HG03439 (cell line): Measurements from ENCODE around the gene IL19.
"Not testable (repeated sequence)": the region's sequence is repeated elsewhere in the genome, so short reads cannot be mapped to it uniquely, and the experiment has no call there.

Experiments used
- ATAC-seq: cut with Tn5 transposase; IDR thresholded peaks from one replicate; pipeline ENCODE4 v1.9.1; 2021; ENCODE audit warnings: mild to moderate bottlenecking, moderate library complexity; ENCODE audit not compliant: unreplicated experiment

IL19 gene

DNA sequence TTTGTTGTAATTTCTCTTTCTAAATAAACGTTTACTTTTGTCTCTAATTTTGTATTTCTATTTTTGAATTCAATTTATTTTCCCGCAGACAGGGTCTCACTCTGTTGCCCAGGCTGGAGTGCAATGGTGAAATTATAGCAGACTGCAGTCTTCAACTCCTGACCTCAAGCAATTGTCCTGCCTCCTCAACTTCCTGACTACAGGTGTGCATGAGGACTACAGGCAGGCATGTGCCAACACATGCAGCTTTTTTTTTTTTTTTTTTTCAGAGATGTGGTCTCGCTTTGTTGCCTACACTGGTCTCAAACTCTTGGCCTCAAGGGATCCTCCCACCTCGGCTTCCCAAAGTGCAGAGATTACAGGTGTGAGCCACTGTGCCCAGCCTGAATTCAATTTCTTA, 58.2 kb downstream of the IL19 start:
- no peak for ATAC-seq

DNA sequence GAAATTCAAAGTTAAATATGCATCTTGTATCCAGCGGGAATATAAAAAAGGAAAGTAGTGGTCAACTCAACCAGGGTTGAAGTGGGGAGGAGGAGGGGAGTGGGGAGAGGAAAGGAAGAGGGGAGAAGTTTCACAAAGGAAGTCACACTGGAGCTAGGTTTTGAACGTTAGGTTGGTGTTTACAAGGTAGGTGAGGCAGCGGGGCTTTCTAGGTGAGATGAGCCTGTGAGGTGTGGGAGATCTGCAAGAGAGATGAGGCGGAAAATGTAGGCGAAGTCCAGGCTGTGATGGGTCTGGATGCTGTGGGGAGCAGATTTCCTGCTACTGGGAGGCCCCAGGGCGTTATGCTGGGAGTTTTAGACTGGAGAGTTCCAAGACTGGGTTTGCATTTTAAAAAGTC, 58.7 kb downstream of the IL19 start:
- ATAC-seq: no peak

DNA sequence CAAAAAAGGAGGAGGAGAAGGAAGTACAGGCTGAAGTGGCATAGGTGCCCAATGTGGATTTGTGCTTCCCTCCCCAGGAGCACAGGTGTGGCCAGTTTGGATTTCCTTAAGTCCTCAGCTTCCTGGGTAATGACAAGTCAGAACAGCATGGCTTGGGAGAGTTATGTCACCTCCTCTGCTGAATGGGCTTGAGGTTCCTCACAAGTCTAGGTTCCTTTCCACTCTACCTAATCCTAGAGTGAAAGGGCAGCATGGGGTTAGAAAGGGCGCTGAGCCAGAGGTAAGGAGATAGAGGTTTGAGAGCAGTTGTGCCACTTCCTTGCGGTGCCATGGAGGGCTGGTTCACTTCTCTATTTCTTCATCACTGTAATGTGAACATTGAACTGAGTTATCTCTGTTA, 59.3 kb downstream of the IL19 start:
- no peak for ATAC-seq

DNA sequence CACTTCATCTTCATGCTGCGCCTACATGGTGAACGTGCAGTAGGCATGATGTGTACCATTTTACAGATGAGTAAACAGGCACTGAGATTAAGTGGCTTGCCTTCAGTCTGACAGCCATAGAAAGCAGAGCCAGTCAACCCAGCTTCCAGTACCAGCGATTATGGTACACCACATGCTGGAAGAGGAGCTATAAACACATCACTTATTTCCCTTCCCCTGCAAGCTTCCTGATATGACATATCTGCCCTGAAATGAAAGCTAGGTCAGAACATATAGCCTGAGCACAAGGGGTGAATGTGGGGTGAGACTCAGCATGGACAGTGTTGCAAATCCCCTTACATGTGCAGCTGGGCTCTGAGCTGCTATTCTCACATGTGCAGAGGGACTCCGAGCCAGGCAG, 61.1 kb downstream of the IL19 start:
- ATAC-seq: no peak

DNA sequence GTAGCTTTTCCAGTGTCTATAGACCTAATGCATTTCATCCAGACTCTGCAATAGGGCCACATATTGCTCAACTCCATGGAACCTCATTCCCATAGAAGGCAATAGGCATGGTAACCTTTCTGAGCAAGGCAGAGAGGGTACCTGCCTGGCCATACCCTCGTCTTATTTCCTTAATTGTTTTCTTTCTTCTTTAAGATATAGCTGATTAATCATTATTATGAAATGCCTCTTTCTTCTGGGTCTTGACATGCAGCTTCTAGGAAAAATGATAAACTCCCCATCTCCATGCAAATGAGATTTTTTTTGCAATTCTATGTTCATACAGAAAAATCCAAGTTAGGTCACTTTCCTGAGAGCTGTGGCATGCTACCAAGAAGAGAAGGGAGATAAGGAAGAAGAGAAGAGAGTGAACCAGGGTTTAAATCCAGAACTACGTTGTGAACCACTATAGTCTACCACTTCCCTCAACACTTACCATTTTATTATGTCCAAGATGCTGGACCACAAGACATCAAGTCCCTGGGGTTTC, 61.8 kb downstream of the IL19 start:
- no peak for ATAC-seq

GRCh38 chr1:206833106-206833680, 62.6 kb downstream of the IL19 start:
- ATAC-seq: no peak

- no peak for ATAC-seq
These were observed 63.2 kb downstream of the IL19 start for GRCh38 chr1:206833801-206834200.

DNA sequence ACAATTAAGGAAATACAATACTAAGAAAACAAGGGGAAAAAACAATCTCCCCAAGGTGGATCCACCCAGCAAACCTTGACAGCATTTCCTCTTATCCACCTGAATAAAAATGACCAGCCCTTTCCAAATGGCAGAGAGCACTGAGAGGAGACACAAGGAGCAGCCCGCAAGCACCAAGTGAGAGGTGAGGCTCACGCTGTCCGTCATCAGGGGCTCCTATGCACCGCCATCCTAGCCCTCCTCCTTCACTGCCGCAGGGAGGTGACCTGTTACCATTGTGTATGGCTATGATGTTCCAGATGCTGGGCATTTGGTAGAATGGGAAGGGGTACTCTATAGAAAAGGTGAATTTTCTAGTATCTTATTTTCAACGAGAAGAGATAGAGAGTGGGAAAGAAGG, 63.6 kb downstream of the IL19 start:
- ATAC-seq: no peak

DNA sequence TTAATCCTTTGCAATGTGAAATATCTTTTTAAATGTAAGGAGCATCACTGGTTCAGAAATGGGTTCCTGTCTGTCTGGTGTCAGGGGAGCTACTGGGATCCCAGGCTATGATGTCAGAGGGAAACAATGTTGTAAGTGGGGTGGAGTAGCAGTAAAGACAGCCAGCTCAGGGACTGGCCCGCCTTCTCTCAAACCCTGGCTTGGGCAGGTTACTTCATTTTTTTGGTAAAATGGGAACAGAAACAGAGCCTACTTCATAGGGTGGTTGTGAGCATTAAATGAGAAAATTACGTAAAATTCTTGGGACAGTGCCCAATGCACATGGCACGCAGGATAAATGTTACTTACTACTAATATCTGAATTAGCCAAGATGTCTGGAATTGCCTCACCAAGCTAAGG, 64.1 kb downstream of the IL19 start:
- no peak for ATAC-seq

DNA sequence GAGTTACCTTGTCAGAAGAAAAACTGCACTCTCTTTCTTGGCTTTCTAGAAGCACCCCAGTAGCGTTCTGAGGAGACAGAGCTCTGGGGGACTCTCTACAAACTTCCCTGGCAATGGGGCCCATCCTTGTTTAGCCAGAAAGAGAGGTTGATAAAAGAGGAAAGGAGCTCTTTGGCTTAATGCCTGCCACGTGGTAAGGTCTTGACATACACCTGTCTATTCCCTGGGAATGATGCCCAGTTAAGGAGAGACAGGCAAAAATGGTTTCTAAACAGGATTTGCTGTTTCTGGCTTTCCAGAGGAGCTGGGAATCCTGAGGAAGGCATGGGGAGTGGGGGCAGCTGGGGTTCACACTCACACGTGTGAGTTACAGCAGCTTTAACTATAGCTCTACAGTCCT, 64.6 kb downstream of the IL19 start:
- no peak for ATAC-seq

DNA sequence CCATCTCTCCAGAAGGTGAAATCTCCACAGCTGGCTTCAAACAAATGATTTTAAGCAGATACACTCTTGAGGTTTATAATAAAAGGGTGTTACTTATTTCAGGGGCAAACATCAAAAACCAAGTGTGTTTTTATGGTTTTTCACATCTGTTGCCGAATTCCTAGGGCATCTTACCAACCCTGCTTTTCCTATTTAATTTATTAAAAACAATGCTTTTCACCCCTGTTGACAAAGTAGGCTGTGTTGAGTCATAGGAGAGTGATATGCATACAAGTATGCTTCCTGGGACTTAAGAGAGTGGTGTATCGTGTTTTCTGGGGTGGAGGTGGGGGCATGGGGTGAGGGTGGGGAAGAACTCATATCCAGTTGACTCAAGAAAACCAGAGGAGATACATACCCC, 65.5 kb downstream of the IL19 start:
- ATAC-seq: no peak

DNA sequence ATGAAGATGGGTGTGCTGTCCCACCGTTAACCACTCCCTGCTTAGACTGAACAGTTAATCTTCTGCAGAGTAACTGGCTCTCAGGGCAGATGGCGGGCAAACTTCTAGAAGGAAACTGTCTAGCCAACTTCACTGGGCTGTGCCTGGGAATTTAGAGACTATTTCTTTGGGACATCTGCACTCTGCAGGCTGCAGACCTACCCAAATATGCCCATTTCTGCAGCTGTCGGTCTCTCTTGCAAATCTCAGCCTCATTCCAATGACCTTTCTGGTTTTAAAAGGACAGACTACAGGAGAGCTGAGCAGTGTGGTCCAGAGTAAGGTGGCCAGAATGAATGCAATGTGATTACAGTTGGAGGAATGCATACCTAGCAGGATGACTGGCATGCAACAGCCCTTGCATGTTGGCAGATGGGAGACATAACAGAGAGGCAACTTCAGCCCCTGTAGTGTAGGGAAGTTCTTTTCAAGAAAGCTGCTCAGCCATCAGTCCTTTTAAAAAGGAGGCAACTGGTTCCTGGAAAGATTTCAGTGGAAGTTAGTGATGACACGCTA, 68.5 kb downstream of the IL19 start:
- no peak for ATAC-seq

DNA sequence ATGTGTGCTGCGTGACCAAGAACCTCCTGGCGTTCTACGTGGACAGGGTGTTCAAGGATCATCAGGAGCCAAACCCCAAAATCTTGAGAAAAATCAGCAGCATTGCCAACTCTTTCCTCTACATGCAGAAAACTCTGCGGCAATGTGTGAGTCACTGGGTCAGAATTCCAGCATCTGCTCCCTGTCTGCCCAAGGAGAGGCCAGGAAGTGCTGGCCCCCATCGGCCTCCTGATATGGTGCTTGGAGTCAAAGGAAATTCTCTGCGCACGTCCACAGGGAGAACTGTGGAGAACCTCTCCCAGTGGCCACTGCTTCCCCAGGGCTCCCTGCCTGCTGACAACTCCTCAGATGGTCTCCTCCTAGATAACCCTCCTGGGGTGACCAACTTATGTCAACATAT, 69.3 kb downstream of the IL19 start:
- no peak for ATAC-seq

- no peak for ATAC-seq
These were observed 71.2 kb downstream of the IL19 start for GRCh38 chr1:206841609-206842323.

DNA sequence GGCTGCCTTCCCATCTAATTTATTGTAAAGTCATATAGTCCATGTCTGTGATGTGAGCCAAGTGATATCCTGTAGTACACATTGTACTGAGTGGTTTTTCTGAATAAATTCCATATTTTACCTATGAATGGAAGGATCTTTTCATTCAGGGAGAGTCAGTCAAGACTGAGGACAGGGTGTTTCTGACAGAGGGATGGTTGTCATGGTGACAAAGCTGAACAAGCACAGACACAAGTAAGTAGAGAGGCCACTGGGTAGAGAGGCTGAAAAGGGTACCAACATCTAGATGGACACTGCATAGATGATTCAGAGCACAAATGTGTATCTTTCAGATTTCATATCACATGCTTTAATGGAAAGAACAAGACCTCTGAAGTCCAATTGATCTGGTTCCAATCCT, 72.3 kb downstream of the IL19 start:
- no peak for ATAC-seq

- no peak for ATAC-seq
These were observed 73.1 kb downstream of the IL19 start for GRCh38 chr1:206843626-206844025.

DNA sequence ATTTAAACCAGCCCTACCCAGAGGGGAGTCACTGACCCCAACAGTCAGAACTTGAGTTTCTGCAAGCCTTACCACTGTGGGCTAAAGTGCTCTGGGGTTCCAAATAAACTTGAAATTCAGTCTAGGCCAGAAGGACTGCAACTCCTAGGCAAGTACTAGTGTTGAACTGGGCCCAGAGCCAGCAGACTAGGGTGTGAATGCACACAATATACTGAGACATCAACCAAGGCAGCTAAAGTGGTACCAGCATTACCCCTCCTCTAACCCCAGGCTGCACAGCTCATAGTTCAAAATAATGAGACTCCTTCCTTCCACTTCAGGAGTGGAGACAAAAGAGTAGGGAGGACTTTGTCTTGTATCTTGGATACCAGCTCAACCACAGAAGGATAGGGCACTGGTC, 75.9 kb downstream of the IL19 start:
- ATAC-seq: no peak

DNA sequence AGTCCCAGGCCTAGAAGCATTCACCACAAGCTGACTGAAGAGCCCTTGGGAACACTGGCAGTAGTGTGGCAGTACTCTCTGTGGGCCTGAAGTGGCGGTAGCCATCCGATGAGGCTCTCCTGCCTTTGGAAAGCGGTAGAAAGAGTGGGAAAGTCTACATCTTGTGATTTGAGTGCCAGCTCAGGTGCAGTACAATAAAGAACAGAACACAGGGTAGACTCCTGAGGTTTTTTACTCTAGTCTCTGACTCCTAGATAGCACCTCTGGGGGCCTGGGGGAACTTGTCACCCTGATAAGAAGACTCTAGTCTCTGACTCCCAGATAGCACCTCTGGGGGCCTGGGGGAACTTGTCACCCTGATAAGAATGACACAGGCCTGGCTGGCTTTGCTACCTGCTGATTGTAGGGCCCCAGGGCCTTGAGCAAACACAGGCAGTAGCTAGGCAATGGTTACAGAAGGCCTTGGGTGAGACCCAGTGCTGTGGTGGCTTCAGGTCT, 76.8 kb downstream of the IL19 start:
- ATAC-seq: no peak

DNA sequence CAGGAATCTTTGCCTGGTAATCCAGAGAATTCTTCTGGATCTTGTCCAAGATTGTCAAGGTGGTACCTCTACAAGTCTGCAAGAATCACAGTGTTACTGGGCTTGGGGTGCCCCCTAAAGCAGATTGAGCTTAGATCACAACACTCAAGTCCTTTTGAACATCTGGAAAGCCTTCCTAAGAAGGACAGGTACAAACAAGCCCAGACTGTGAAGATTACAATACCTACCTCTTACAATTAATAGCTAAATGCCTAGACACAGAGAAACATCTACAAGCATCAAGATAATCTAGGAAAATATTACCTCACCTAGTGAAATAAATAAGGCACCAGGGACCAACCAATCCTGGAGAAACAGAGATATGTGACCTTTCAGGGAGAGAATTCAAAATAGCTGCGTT, 77.4 kb downstream of the IL19 start:
- ATAC-seq: no peak

GRCh38 chr1:206850401-206850800, 79.8 kb downstream of the IL19 start:
- no peak for ATAC-seq

- ATAC-seq: no peak
These were observed 80.9 kb downstream of the IL19 start for GRCh38 chr1:206851341-206852010.

DNA sequence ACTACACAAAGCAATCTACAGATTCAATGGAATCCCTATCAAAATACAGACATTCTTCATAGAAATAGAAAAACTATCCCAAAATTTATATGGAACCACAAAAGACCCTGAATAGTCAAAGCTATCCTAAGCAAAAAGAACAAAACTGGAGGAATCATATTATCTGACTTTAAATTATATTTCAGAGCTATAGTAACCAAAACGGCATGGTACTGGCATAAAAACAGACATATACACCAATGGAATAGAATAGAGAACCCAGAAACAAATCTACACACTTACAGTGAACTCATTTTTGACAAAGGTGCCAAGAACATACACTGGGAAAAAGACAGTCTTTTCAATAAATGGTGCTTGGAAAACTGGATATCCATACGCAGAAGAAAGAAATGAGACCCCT, 82.1 kb downstream of the IL19 start:
- ATAC-seq: not testable (repeated sequence)
